ENCODE measurements around the gene PDE3A. TPM values are rescaled to one million over a fixed set of nuclear protein-coding genes. Genes with fewer than 3 reads are reported as not detected.

PDE3A gene
- total RNA-seq, 2 experiments from 2014 or later: not detected

DNA sequence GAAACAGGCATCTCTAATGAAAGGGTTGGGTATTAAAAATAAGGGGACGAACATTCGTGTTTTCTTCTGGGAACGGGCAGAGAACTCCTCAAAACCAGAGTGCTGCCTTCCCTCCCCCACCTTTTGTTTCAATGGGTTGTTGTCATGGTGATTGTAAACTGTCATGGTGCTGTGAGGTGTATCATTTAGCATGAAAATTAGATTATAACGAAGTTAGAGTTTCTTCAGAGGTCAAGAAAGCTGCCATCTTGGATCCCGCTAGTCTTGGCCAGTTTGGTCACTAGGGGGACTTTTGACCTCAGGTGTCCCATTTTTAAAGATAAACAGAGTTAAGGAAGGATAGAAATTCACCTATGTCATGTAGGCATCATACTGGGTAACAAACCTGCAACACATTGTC is 123.0 kb downstream of the PDE3A start:
- Histone ChIP-seq H3K36me3 (ENCODE audit: insufficient read depth, low read length) (no peaks in the 10 kb centered on the region), H3K4me2 (ENCODE audit: low read length) (no peak overlapping the region), H4K20me1 (ENCODE audit: insufficient read depth, low read length) (no peaks in the 10 kb centered on the region), H3K4me1 (ENCODE audit: insufficient read depth, low read length, poor library complexity, severe bottlenecking) (no peaks in the 10 kb centered on the region), H3K4me3 (ENCODE audit: low read depth, low read length, poor library complexity, severe bottlenecking) (no peak overlapping the region), H3K27ac (ENCODE audit: low read depth, low read length, poor library complexity, severe bottlenecking) (no peak overlapping the region), H3K9me3 (ENCODE audit: low read length) (no peaks in the 10 kb centered on the region), H3K9me2 (ENCODE audit: insufficient read depth, low read length) (no peaks in the 10 kb centered on the region), H2AFZ (ENCODE audit: low read length) (no peak overlapping the region), H3K79me2 (ENCODE audit: insufficient read depth, low read depth, low read length) (no peaks in the 10 kb centered on the region)
- ChIA-PET POLR2A (interaction anchor here (0.6 kb wide), 1 partner anchor 561 kb away, joined by 3 read pairs; no protein-coding TSS in a partner anchor), CTCF (ENCODE audit: unreplicated experiment) (no interaction called here)
- intact Hi-C loops (cut with micrococcal nuclease; ENCODE audit: unreplicated experiment): no loop called here
- no TSS peak for BruUV-seq (replicated peaks)
- TF ChIP-seq, protein P1, sequence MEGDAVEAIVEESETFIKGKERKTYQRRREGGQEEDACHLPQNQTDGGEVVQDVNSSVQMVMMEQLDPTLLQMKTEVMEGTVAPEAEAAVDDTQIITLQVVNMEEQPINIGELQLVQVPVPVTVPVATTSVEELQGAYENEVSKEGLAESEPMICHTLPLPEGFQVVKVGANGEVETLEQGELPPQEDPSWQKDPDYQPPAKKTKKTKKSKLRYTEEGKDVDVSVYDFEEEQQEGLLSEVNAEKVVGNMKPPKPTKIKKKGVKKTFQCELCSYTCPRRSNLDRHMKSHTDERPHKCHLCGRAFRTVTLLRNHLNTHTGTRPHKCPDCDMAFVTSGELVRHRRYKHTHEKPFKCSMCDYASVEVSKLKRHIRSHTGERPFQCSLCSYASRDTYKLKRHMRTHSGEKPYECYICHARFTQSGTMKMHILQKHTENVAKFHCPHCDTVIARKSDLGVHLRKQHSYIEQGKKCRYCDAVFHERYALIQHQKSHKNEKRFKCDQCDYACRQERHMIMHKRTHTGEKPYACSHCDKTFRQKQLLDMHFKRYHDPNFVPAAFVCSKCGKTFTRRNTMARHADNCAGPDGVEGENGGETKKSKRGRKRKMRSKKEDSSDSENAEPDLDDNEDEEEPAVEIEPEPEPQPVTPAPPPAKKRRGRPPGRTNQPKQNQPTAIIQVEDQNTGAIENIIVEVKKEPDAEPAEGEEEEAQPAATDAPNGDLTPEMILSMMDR (conservative IDR thresholded peaks at IDR 0.05; ENCODE audit: low read length): no peak
- no peak for TF ChIP-seq EZH2phosphoT487 (IDR thresholded peaks at IDR 0.05; ENCODE audit: borderline replicate concordance, low read depth, low read length)
- DNase-seq (ENCODE audit: low spot score): no peak

DNA sequence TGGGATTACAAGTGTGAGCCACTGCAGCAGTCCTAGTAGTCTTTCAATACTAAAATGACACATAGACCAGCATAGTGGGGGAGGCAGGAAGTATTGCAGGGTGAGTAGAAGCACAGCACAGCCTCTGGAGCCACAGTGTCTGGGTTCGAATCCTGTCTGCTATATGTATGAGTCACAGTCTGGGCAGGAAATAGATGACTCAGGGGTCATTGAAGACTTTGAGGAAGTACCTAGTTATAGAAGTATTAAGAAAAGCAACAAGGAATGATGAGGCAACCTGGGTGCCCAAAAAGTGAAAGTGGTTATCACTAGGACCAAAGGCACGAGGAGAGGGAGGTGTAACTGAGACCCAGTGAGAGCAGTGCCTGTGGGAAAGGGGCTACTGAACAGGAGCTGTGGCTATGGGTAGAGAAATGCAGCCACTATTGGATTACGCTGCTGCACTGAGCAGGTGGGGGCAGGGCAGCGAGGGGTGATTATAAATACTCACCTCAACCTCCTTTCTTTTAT is 124.0 kb downstream of the PDE3A start:
- Histone ChIP-seq H3K9me3 (ENCODE audit: low read length) (no peaks in the 10 kb centered on the region), H3K27ac (ENCODE audit: low read depth, low read length, poor library complexity, severe bottlenecking) (no peak overlapping the region), H4K20me1 (ENCODE audit: insufficient read depth, low read length) (no peaks in the 10 kb centered on the region), H2AFZ (ENCODE audit: low read length) (no peak overlapping the region), H3K9me2 (ENCODE audit: insufficient read depth, low read length) (no peaks in the 10 kb centered on the region), H3K4me2 (ENCODE audit: low read length) (no peak overlapping the region), H3K4me1 (ENCODE audit: insufficient read depth, low read length, poor library complexity, severe bottlenecking) (no peaks in the 10 kb centered on the region), H3K79me2 (ENCODE audit: insufficient read depth, low read depth, low read length) (no peaks in the 10 kb centered on the region), H3K4me3 (ENCODE audit: low read depth, low read length, poor library complexity, severe bottlenecking) (no peak overlapping the region), H3K36me3 (ENCODE audit: insufficient read depth, low read length) (no peaks in the 10 kb centered on the region)
- POLR2A ChIA-PET: no interaction called here
- TF ChIP-seq, protein P1 (conservative IDR thresholded peaks at IDR 0.05; ENCODE audit: low read length): no peak
- TF ChIP-seq EZH2phosphoT487 (IDR thresholded peaks at IDR 0.05; ENCODE audit: borderline replicate concordance, low read depth, low read length): no peak
- no peak for DNase-seq (ENCODE audit: low spot score)
- CTCF ChIA-PET (ENCODE audit: unreplicated experiment): interaction anchor here (0.6 kb wide), 1 partner anchor 17 kb away, joined by 3 read pairs; no protein-coding TSS in a partner anchor
- intact Hi-C loops (cut with micrococcal nuclease; ENCODE audit: unreplicated experiment): no loop called here
- no TSS peak for BruUV-seq (replicated peaks)

DNA sequence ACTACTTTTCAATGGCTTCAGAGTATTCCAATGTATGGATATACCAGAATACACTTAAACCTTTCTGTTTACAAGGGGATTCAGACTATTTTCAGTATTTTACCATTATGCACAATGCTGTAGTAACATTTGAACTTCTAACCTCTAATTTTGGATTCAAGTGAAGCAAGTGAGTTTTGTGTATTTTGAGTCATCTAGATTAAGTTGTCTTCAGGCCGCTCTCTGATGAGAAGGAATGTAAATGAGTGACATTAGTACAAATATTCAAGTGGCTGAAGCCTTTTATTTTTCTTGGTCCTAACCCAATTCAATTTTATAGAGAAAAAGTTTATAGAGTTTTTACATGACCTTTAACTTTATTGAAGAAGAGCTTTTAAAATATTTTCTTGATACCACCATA is 125.6 kb downstream of the PDE3A start:
- ChIA-PET CTCF (ENCODE audit: unreplicated experiment) (no interaction called here), POLR2A (interaction anchor here (0.7 kb wide), 2 partner anchors 13 to 134 kb away, joined by 3 to 5 read pairs; no protein-coding TSS in a partner anchor)
- Histone ChIP-seq H3K9me2 (ENCODE audit: insufficient read depth, low read length) (no peaks in the 10 kb centered on the region), H2AFZ (ENCODE audit: low read length) (no peak overlapping the region), H3K36me3 (ENCODE audit: insufficient read depth, low read length) (no peaks in the 10 kb centered on the region), H3K9me3 (ENCODE audit: low read length) (no peaks in the 10 kb centered on the region), H3K4me1 (ENCODE audit: insufficient read depth, low read length, poor library complexity, severe bottlenecking) (no peaks in the 10 kb centered on the region), H3K27ac (ENCODE audit: low read depth, low read length, poor library complexity, severe bottlenecking) (no peak overlapping the region), H3K4me2 (ENCODE audit: low read length) (no peak overlapping the region), H3K79me2 (ENCODE audit: insufficient read depth, low read depth, low read length) (no peaks in the 10 kb centered on the region), H3K4me3 (ENCODE audit: low read depth, low read length, poor library complexity, severe bottlenecking) (no peak overlapping the region), H4K20me1 (ENCODE audit: insufficient read depth, low read length) (no peaks in the 10 kb centered on the region)
- DNase-seq (ENCODE audit: low spot score): no peak
- intact Hi-C loops (cut with micrococcal nuclease; ENCODE audit: unreplicated experiment): no loop called here
- BruUV-seq (replicated peaks): no TSS peak
- TF ChIP-seq, protein P1 (conservative IDR thresholded peaks at IDR 0.05; ENCODE audit: low read length): no peak
- no peak for TF ChIP-seq EZH2phosphoT487 (IDR thresholded peaks at IDR 0.05; ENCODE audit: borderline replicate concordance, low read depth, low read length)
